Thyroid gland (tissue), 4 donors: ENCODE data around the gene LCNL1.

Source experiments
- CTCF ChIP-seq, 6 experiments: fragments of 200-600 bp in 3 of 6; fragments of 450-650 bp in 3 of 6; sonication (generic) in 3 of 6; IDR thresholded peaks; one replicate each; pipeline ENCODE4 v1.5.1; 2016 to 2019; ENCODE audit warnings: antibody characterized with exemption in 6 of 6, mild to moderate bottlenecking in 2 of 6, inconsistent platforms in 1 of 6, moderate library complexity in 1 of 6
- POLR2A ChIP-seq, 2 donors: fragments of 450-650 bp; IDR thresholded peaks; one replicate each; pipeline ENCODE4 v1.6.1; 2017; ENCODE audit warnings: antibody characterized with exemption in 2 of 2, mild to moderate bottlenecking in 2 of 2, moderate library complexity in 1 of 2

DNA sequence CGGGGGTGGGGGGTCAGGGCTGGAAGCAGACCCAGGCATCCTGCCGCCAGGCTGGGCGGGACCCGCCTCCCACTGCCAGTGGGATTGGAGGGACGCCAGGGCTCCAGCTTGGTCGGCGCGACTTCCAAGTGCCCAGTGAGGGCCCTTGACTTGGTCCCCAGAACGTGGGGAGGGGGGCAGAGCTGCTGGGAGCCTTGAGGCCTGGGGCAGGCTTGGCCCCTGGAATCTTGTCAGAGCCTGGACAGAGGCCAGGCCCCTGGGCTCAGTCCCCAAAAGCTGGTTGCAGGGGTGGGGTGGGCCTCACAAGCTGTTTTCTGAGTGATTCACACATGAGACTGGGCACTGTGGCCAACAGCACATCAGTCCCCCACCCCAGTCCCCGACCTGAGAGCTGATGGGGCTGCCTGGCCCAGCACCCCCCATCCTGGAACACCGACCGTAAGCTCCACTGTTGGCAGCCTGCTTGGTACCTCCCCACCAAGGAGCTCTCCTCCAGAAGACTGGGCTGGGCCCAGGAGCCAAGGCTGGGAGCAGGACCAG, 13.0 kb downstream of the LCNL1 start:
- TF ChIP-seq POLR2A (IDR thresholded peaks at IDR 0.05) (no peak), CTCF (IDR thresholded peaks at IDR 0.05) (no peak)
